22Rv1 (cell line): ENCODE results near the gene SLC26A2.

Experiments
- CTCF ChIP-seq: fragments of 450-650 bp; IDR thresholded peaks from 2 replicates; pipeline ENCODE4 v1.5.1; 2017; ENCODE audit warnings: mild to moderate bottlenecking
- ZFX ChIP-seq: fragments of 450-650 bp; IDR thresholded peaks from 2 replicates; pipeline ENCODE4 v1.6.1; 2017; ENCODE audit warnings: antibody characterized with exemption, borderline replicate concordance

- no peak for TF ChIP-seq CTCF
- no peak for TF ChIP-seq ZFX
Observed at GRCh38 chr5:149999866-150000255, 39.3 kb downstream of the SLC26A2 start.
